Measurements from ENCODE around the gene CNIH2.

Gene CNIH2

GRCh38 chr11:66302656-66303055 is 24.7 kb downstream of the CNIH2 start:
- TF ChIP-seq GATA3 (IDR thresholded peaks at IDR 0.05; ENCODE audit: low read depth, low read length) (no peak), GATA2 (IDR thresholded peaks at IDR 0.05; ENCODE audit: low read depth, low read length) (no peak)

- TF ChIP-seq GATA2 (IDR thresholded peaks at IDR 0.05; ENCODE audit: low read depth, low read length) (no peak), GATA3 (IDR thresholded peaks at IDR 0.05; ENCODE audit: low read depth, low read length) (no peak)
Measured at GRCh38 chr11:66309475-66309874, 31.5 kb downstream of the CNIH2 start.

- TF ChIP-seq GATA3 (IDR thresholded peaks at IDR 0.05; ENCODE audit: low read depth, low read length) (no peak), GATA2 (IDR thresholded peaks at IDR 0.05; ENCODE audit: low read depth, low read length) (no peak)
Measured at GRCh38 chr11:66310324-66310723, 32.3 kb downstream of the CNIH2 start.

- TF ChIP-seq GATA3 (IDR thresholded peaks at IDR 0.05; ENCODE audit: low read depth, low read length) = no peak
- no peak for TF ChIP-seq GATA2 (IDR thresholded peaks at IDR 0.05; ENCODE audit: low read depth, low read length)
Measured at GRCh38 chr11:66311470-66311964, 33.5 kb downstream of the CNIH2 start.

- TF ChIP-seq GATA2 (IDR thresholded peaks at IDR 0.05; ENCODE audit: low read depth, low read length) (peak; percentile 43; the same call in 1 of the 2 replicates), GATA3 (IDR thresholded peaks at IDR 0.05; ENCODE audit: low read depth, low read length) (no peak)
Measured at GRCh38 chr11:66311965-66312548, 34.1 kb downstream of the CNIH2 start.

- TF ChIP-seq GATA2 (IDR thresholded peaks at IDR 0.05; ENCODE audit: low read depth, low read length) = no peak
- TF ChIP-seq GATA3 (IDR thresholded peaks at IDR 0.05; ENCODE audit: low read depth, low read length) = no peak
Measured at GRCh38 chr11:66312549-66313320, 34.8 kb downstream of the CNIH2 start.

- no peak for TF ChIP-seq GATA3 (IDR thresholded peaks at IDR 0.05; ENCODE audit: low read depth, low read length)
- no peak for TF ChIP-seq GATA2 (IDR thresholded peaks at IDR 0.05; ENCODE audit: low read depth, low read length)
Measured at GRCh38 chr11:66313321-66314185, 35.6 kb downstream of the CNIH2 start.

GRCh38 chr11:66314186-66314501 is 36.2 kb downstream of the CNIH2 start:
- TF ChIP-seq GATA3 (IDR thresholded peaks at IDR 0.05; ENCODE audit: low read depth, low read length) = no peak
- no peak for TF ChIP-seq GATA2 (IDR thresholded peaks at IDR 0.05; ENCODE audit: low read depth, low read length)

GRCh38 chr11:66314561-66315497 is 36.9 kb downstream of the CNIH2 start:
- TF ChIP-seq GATA3 (IDR thresholded peaks at IDR 0.05; ENCODE audit: low read depth, low read length) (no peak), GATA2 (IDR thresholded peaks at IDR 0.05; ENCODE audit: low read depth, low read length) (no peak)

GRCh38 chr11:66315498-66315885 is 37.5 kb downstream of the CNIH2 start:
- TF ChIP-seq GATA2 (IDR thresholded peaks at IDR 0.05; ENCODE audit: low read depth, low read length) (no peak), GATA3 (IDR thresholded peaks at IDR 0.05; ENCODE audit: low read depth, low read length) (no peak)

- no peak for TF ChIP-seq GATA3 (IDR thresholded peaks at IDR 0.05; ENCODE audit: low read depth, low read length)
- no peak for TF ChIP-seq GATA2 (IDR thresholded peaks at IDR 0.05; ENCODE audit: low read depth, low read length)
Measured at GRCh38 chr11:66315921-66316811, 38.2 kb downstream of the CNIH2 start.

- TF ChIP-seq GATA2 (IDR thresholded peaks at IDR 0.05; ENCODE audit: low read depth, low read length) (no peak), GATA3 (IDR thresholded peaks at IDR 0.05; ENCODE audit: low read depth, low read length) (no peak)
Measured at GRCh38 chr11:66316849-66317251, 38.9 kb downstream of the CNIH2 start, which contains the start of gene CD248. TSS of gene CD248 (minus strand) at chr11:66317044. CDS start at chr11:66317027, 17 bp downstream.
